NCI-H1436 treated with DMSO at 0.1 percent for 48 hours (cell line): ENCODE measurements around the gene SLC25A48.

Source experiments
- DNase-seq: peaks from one replicate; lab custom pipeline; 2025; lab: John Stamatoyannopoulos, UW

The SLC25A48 gene

GRCh38 chr5:135834639-135835529, at the start of gene SLC25A48:
Gene SLC25A48 (plus strand): TSS chr5:135834663. CDS start chr5:135834848, 185 bp downstream.
- DNase-seq, result no peak

- no peak for DNase-seq
Measured at GRCh38 chr5:135800656-135801055, 33.8 kb upstream of the SLC25A48 start.

GRCh38 chr5:135810188-135810943, 24.1 kb upstream of the SLC25A48 start:
- DNase-seq, result no peak

- no peak for DNase-seq
Measured at GRCh38 chr5:135811007-135811406, 23.5 kb upstream of the SLC25A48 start.

GRCh38 chr5:135813758-135814157, 20.7 kb upstream of the SLC25A48 start:
- DNase-seq, result no peak

- DNase-seq, result no peak
Measured at GRCh38 chr5:135814316-135814715, 20.1 kb upstream of the SLC25A48 start.

- DNase-seq, result no peak
Measured at GRCh38 chr5:135814812-135815211, 19.7 kb upstream of the SLC25A48 start.

GRCh38 chr5:135821061-135821801, 13.2 kb upstream of the SLC25A48 start:
- peak; percentile 85 for DNase-seq

GRCh38 chr5:135821802-135822201, 12.7 kb upstream of the SLC25A48 start:
- peak; percentile 77 for DNase-seq

- DNase-seq, result no peak
Measured at GRCh38 chr5:135822286-135822685, 12.2 kb upstream of the SLC25A48 start.

- DNase-seq, result no peak
Measured at GRCh38 chr5:135822959-135823358, 11.5 kb upstream of the SLC25A48 start.

GRCh38 chr5:135823881-135824280, 10.6 kb upstream of the SLC25A48 start:
- no peak for DNase-seq

GRCh38 chr5:135824541-135825041, 9.9 kb upstream of the SLC25A48 start:
- DNase-seq, result no peak

- no peak for DNase-seq
Measured at GRCh38 chr5:135825373-135826220, 8.9 kb upstream of the SLC25A48 start.

GRCh38 chr5:135826221-135826525, 8.3 kb upstream of the SLC25A48 start:
- DNase-seq, result no peak

GRCh38 chr5:135826994-135827671, 7.3 kb upstream of the SLC25A48 start:
- DNase-seq, result no peak

GRCh38 chr5:135827965-135828781, 6.3 kb upstream of the SLC25A48 start:
- no peak for DNase-seq

- no peak for DNase-seq
Measured at GRCh38 chr5:135828782-135829127, 5.7 kb upstream of the SLC25A48 start.

GRCh38 chr5:135829179-135829578, 5.3 kb upstream of the SLC25A48 start:
- DNase-seq, result no peak
